DMS79 (cell line): Measurements from ENCODE around the gene GALNS.

Experiments
- DNase-seq: peaks from one replicate; lab custom pipeline; 2025; lab: John Stamatoyannopoulos, UW

Gene GALNS

DNA sequence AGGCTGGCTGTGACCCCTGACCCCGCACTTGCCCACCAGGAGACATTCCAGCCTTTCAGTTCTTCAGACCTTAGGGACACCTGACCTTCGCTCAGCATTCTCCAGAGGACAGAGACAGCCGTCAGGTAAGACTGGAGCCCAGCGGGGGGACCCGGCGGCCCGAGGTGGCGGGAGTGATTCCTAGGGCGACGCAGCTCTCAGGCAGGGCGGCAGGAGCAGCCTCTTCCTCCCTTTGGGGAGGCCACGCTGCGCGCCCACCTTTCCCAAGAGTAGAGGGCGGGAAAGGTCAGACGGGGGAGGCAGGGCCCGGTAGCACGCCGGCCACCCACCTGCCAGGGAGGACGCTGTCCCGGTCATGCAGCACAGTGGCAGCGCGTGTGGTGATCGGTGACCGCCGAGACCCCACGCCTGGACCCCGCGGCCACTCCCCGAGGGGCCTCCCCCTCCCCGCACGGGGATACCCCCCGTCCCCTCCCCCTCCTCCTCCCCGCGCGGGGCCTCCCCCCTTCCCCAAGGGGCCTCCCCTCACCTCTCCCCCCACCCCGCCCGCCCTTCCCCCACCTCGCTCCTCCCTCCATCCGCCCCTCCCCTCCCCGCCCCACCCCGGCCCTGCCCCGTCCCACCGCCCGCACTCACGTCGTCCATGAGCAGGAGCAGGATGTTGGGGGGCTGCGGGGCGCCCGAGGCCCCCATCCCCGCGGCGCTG is 472 bp downstream of the GALNS start:
- DNase-seq, result no peak

DNA sequence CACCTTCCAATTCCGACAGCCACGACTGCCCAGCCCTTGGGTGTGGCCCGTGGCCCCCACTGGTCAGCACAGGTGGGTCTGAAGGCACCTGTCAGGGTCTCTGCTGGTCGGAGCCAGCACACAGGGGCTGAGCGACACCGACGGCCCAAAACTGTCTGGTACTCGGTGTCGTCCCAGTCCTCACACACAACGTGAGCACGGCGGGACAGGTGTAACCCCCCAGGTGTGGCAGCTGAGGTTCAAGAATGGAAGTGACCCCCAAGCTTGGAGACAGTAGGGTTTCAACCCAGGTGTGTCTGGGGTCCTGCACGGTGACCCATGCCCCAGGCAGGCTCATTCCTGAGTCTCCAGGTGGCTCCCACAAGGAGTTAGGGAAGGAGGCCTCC is 1.0 kb downstream of the GALNS start:
- no peak for DNase-seq

DNA sequence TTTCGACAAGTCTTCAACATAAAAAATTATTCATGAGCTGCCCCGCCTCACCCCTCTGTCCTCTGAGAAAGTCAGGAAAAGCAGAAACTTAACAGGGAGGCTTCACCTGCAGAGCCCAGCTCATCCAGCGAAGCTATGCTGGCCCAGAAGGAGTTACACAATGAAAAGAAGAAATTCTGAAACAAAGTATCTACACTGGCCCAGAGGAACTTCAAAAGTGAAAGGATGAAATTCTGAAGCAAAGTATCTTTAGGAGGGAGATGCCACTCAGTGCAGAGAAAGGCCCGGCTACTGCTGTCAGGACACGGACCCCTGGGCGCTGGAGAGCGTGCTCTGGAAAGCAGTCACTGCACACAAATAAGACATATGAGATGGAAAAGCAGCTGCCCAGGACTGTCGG is 1.6 kb downstream of the GALNS start:
- DNase-seq, result no peak

DNA sequence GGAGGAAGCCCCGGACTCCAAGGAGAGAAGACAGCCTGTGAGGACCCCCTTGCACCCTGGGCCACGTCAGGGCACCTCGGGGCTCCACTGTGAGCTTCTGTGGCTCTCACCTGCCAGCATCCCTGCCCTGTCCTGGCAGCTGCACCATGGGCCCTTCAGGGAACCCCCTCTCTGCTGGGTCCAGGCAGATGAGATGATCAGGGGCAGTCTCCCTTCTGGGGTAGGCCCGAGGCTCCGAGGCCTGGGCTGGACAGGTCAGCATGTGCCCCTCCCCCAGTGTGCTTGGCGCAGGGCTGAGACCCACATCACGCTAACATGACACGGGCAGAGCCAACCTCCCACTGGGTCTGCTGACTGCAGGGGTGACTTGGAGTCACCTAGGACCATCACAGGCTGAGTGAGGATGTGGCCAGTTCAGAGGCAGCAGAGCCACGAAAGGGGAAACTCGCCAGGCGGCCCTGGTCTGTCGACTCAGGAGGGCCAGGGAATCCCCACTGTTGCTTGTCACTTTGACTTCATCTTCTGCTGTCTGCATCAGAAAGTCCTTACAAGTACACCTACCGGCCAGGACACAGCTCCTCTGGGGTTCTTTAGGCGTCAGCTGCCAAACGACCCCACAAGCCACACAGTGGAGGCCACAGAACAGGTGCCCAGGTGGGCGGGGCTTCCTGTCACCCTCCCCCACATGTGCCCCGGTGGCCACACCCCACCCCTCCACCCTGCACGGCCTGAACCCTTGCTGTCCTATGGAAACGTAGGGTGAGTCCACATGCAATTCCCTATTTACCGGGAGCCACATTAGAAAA is 2.2 kb downstream of the GALNS start:
- no peak for DNase-seq

DNA sequence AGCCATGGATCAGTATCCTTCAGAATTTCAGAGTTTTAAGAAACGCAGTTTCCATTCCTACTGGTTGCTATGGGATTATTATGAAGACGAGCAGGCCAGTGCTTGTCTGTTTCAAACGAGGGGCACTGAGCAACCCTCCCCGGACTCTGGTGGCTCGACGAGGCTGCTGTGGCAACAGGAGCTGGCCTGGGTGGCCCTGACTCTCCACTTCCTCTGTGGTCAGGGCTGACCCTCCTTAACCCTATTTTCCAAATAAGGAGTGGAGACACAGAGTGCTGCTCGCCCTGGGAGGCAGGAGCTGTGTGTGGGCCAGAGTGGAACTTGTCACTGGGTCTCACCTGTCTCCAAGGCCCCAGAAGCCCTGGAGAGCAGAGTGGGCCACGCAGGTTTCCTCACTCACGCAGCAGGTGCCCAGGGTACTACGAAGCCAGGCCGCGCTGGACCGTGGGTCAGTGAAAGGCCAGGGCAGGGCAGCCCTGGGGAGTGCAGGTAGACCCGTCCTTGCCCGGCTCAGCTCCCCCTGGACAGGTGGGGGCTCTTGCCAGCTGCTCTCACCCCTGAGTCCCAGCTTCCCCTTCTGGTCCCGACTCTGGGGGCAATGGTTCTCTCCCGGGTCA is 3.3 kb downstream of the GALNS start:
- DNase-seq, result no peak

DNA sequence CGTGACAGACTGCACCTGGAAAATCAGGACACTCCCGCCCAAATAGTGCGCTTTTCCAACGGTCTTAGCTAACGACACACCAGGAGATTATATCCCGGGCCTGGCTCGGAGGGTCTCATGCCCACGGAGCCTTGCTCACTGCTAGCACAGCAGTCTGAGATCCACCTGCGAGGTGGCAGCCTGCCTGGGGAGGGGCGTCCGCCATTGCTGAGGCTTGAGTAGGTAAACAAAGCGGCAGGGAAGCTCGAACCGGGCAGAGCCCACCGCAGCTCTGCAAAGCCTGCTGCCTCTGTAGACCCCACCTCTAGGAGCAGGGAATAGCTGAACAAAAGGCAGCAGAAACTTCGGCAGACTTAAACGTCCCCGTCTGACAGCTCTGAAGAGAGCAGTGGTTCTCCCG is 5.1 kb downstream of the GALNS start:
- no peak for DNase-seq

DNA sequence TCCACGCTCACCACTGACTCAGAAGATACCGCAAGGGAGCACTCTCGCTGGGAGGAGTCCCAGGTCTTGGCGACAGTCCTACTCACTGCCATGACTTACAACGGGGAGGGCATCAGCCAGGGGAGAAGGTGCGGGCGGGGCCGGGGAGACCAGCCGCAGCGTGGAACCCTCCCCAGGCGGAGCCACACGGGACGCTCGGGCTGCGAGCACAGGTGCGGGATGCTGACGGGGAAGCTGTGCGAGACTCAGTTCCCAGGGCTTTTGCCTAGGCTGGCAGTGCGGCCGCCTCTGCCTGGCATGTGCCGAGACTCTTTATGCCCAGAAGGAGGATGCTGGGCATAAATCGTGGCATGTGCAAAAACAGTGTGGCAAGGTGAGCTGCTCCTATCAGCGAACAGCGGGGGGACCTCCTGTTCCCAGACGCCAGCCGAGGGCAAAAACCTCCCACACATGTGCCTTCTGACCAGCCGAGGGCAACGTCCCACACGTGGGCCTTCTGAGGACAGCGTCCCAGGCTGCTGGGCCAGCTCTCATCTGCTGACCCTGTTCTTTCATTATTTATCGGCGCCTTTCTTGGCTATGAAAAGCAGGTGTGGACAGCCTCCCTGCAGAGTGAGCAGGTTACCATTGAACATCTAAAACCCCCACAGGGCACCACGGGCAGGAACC is 6.1 kb downstream of the GALNS start:
- DNase-seq, result no peak

DNA sequence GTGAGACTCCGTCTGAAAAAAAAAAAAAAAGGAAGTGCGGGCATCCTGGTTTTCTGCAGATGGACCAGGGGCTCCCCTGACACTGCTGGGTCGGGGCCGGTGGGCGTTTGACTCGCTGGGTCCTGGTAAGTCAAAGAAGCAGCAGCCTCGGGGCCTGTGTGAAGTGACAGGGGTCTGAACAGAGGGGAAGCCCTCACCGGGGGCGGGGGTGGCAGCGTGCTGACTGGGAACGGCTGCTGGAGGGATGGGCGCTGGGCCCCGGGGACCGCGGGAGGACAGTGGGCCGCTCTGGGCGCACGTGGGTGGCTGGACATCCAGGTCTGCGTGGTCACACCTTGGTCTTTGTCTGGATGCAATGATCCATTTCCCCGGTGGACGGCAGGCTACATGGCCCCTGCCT is 8.2 kb downstream of the GALNS start:
- DNase-seq, result no peak

DNA sequence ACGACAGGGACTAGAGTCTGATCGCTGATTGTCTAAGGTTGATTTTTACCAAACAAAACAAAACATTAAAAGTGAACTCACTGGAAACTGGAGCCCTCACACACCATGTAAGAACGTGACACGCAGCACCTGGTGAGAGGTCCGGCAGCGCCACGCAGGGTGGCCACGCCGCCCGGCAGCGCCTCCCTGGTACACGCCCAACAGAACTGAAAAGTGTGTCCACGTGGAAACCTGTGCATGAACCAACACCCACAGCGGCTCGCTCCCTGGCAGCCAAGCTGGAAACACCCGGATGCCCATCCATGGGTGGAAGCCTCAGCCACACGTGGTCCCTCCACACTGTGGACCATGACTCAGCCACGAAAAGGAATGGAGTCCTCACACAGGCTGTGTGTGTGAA is 9.1 kb downstream of the GALNS start:
- no peak for DNase-seq

DNA sequence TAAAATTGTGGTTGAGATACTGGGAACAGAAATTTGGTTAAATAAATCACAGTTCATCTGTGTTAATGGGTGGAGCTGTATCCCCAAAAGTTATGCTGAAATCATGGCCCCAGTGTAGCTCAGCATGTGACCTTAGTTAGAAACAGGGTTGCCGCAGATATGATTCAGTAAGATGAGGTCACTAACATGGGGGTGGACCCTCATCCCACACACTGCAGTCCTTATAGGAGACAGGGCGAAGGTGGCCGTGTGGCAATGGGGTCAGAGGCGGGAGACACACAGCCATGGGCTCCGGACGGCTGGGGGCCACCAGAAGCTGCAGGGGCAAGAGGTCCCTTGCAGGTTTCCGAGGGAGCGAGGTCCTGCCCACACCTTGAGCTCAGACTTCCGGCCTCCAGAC is 10.7 kb downstream of the GALNS start:
- DNase-seq, result no peak

DNA sequence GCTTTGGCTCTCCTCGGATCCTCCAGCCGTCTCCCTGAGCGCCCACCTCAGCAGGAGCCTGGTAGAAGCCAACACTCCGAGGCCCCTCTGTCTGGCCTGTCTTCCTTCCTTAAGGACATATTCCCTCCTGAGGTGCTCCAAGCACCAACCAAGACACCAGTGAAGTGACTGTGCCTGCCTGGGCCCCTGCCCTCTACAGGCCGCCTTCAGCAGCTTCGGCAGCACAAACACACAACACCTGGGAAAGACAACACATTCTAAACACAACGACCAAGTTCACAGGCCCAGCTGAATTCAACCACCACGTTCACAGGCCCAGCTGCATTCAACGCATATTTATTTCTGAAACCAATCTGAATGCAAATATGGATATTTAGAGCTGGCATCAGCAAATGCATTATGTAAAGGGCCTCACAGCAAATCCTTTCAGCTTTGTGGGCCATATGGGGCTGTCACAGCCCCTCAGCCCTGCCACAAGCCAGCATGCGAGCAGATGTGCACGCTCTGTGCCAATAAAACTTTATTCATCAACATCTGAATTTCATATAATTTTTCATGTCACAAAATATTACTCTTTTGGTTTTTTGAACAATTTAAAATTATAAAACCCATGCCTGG is 12.2 kb downstream of the GALNS start:
- DNase-seq, result no peak

DNA sequence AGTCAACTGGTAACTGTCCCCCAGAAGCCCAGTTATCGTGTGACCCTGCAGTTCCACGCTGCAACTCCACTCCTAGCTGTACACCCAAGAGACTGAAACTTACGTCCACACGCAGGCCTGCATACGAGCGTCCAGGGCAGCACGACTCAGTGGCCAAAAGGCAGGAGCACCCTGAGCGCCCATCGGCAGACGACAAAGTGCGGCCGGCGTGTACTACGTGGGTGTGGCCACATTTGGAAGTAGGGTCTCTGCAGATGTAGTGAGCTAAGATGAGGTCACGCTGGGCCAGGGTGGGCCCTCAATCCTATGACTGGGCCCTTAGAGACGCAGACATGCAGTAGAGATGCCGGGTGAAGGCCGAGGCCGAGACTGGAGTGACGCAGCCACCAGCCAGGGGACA is 13.5 kb downstream of the GALNS start:
- no peak for DNase-seq

DNA sequence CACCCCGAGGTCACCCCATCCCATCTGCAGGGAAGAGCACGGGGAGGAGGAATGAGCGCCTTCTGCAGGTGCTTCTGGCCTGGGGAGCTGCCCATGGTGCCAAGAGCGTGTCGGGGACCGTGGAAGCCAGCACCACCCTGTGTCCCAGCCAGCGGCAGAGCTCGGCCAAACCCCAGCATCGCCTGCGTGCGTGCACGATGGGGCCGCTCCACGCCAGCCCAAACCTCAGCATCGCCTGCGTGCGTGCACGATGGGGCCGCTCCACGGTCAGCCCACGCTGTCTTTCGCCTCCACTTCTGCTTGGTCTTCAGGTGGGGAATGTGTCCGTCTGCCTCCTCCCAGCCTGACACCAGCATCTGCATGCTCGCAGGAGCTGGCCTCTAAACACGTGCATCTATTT is 13.9 kb downstream of the GALNS start:
- no peak for DNase-seq

DNA sequence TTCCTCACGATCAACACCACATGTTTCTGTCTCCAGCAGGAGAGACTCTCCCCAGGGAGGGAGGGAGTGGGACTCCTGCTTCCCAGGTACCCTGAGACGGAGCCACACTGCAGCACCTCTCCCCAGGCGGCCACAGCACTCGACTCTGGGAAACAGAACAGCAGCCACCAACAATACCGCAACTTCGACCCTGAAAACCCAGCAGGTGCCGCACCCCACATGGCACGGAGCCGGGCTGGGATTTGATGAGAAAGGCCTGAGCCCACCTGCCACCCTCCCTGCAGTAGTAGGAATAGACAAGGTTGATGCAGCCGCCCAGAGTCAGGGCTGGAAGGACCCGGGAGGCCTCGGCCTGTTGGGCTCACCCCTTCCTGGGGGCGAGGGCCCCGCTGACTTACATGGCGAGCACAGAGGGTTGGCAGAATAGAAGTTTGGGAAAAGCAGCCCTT is 14.4 kb downstream of the GALNS start:
- DNase-seq, result no peak

DNA sequence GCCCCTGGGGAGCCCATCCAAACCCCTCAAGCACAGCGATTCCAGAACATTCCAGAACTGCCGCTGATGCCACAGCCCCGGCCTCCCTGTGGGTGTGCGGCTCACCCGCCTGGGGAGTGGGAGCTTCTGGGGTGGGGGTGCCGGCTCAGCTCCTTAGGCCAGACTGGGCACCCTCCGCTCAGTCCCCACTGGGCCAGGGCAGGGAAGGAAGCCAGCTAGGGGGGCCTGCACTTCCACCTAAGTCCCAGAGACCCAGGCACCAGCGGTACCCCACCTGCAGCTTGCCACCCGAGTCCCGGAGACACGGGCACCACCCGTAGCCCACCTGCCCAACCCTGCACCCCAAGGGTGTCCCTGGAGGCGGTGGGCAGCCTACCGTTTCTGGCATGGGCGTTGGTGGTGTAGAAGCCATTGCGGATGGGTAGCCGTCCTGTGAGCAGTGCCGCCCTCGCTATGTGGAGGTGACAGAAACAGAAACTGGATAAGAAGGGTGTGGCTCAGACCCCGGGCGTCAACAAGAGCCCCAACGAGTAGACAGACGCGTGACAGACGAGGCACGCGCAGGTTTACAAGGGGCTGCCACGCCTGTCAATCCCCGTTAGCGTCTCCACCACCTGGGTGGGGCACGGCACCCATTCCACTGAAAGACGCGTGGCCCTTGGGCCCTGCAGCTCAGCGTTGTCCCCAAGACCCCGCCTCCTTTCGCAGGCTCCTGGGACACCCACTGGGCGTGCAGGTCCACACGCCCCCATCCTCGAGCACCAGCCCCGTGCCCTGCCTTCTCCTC is 15.0 kb downstream of the GALNS start:
- no peak for DNase-seq

DNA sequence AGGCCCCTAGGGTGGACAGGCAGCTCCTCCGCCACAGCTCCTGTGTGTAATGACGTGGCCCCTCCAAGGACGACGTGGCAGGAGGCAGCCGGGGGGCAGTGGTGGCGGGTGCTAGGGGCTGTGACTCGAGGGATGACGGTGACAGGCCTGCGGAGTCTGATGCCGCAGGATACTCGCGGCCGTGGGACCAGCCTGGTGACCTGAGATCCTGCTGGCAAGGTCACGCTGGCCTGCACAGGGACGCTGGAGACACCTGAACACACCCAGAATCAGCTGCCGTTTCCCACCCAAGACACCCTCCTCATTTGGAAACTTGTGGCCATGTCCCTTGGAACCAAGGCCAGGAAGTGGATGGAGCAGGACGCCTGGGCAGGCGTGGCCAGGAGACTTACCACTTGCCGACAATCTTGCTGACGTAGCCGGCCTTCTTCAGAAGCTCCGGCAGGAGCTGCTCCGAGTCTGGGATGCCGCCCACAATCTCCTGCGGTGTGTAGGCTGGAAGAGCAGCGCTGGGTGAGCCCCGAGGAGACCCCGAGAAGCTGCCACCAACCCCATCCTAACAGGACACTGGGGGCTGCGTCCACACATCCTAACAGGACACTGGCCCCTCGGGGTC is 16.0 kb downstream of the GALNS start:
- no peak for DNase-seq

DNA sequence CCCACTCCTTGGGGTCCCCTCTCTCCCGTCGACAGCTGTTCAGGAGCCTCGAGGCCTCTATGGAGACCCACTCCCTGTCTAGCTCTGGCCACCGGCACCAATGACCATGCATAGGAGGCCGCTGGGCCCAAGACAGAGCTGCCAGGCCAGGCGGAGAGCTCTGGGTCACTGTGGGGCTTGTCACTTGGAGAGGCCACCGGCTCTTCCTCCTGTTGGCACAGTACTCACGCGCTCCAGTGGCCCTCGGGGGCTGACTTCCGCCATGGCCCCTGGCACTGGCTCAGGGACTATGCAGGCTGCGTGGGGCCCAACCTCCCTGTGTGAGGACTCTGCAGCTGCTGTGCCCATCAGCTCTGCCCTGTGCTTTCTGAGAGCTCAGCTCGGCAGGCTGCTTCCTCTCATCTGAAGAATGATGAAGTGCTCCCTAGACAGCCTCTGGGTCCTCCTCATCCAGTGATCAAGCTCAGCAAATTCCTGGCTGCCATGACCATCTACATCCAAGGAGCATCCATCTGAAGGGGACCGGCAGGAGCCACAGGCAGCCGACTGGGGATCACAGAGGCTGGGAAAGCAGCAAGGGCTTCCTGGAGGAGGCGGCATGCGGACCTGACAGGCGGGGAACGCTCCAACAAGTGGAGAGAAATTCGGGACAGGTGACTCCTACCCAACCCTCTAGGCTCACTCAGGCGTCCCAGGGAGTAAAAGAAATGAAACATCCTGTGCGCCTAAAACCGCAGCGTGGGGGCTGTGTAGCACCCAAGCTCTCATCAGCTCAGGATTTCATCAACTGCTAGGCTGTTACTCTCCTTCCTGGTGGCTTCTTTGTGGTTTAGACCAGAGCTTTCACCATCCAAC is 16.8 kb downstream of the GALNS start:
- DNase-seq, result no peak

DNA sequence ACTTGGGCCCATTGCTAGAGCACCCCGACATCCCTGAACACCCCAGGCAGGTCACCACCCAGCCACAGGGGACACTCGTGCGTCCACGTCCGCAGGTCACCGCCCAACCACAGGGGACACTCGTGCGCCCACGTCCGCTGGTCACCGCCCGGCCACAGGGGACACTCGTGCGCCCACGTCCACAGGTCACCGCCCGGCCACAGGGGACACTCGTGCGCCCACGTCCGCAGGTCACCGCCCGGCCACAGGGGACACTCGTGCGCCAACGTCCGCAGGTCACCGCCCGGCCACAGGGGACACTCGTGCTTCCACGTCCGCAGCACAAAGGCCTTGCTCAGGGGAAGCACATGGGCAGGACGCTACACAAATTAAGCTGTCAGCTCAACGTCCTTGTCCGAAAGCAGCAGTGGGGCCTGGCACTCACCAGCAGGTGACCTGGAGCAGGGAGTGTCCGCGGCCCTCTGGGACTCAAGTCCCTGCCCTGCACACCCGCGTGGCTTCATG is 17.7 kb downstream of the GALNS start:
- DNase-seq, result no peak

DNA sequence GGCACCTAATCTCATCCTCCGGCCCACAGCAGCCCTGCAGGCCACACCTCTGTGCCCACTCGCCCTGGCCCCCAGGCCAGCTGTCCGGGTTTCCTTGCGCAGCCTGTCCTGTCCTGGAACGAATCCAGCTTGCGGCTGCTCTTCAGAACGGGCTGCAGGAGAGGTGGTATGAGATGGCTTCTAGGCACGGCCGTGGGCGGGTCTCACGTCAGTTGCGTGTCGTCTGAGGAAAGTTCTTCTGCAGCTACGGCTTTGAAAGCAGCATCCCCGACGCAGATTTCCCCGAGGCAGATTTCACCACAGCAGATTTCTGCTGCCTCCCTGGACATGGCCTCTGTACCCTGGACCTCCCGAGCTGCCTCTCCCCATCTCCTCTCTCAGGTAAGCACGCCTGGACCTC is 18.2 kb downstream of the GALNS start:
- no peak for DNase-seq

DNA sequence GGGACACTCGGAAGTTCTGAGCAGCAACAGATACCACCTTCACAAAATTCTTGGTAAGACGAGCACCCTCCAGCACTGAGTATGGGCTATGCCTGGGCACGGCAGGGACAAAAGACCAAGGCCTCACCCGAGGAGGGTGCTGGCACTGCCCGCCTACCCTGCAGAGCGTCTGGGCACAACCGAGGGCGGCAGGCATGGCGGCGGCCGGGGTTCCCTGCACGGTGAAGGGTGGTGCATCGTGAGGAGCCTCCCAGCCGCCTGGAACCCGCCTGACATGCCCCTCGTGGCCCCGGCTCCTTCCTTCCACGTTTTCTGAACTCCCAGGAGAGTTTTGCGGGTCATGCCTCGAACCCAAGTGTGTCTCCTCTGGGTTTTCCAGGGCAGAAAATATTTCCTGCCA is 18.9 kb downstream of the GALNS start:
- no peak for DNase-seq
